GM06990 (cell line): Measurements from ENCODE around the gene CAMK2B.

Experiments used
- DNase-seq: peaks from one replicate; pipeline ENCODE4 v3.0.0-alpha.2; 2011; ENCODE audit not compliant: insufficient read length; ENCODE audit errors: extremely low read depth
- H3K27me3 ChIP-seq: replicated peaks from 2 replicates; pipeline ENCODE4 v1.6.0; 2011; ENCODE audit warnings: low read length; ENCODE audit not compliant: control insufficient read depth, insufficient read depth
- H3K36me3 ChIP-seq: 2 replicates; pipeline ENCODE4 v1.5.1; 2011; ENCODE audit warnings: low read length; ENCODE audit not compliant: control insufficient read depth, insufficient read depth
- H3K4me3 ChIP-seq: replicated peaks from 2 replicates; pipeline ENCODE4 v1.5.1; 2011; ENCODE audit warnings: low read depth, mild to moderate bottlenecking, control low read depth, low read length
- CTCF ChIP-seq: IDR thresholded peaks from 2 replicates; pipeline ENCODE4 v1.5.1; 2011; ENCODE audit warnings: low read length, control low read depth, mild to moderate bottlenecking, inconsistent platforms; ENCODE audit not compliant: insufficient read depth, poor library complexity, severe bottlenecking

The CAMK2B gene

GRCh38 chr7:44185729-44186128, 139.7 kb downstream of the CAMK2B start:
- TF ChIP-seq CTCF = no peak
- DNase-seq = no peak
- H3K4me3 ChIP-seq = no peak overlapping the region

GRCh38 chr7:44184873-44185446, 140.4 kb downstream of the CAMK2B start:
- Histone ChIP-seq H3K36me3 (no peaks in the 10 kb centered on the region), H3K27me3 (peaks cover 1% of the 10 kb centered on the region), H3K4me3 (no peak overlapping the region)
- no peak for DNase-seq
- no peak for TF ChIP-seq CTCF

More at GRCh38 chr7:44185729-44186128, 139.7 kb downstream of the CAMK2B start:
- Histone ChIP-seq H3K36me3 (no peaks in the 10 kb centered on the region), H3K27me3 (peaks cover 1% of the 10 kb centered on the region)

GRCh38 chr7:44184206-44184872, 141.1 kb downstream of the CAMK2B start:
- peaks cover 1% of the 10 kb centered on the region for H3K27me3 ChIP-seq
- no peak for DNase-seq
- H3K4me3 ChIP-seq = no peak overlapping the region
- H3K36me3 ChIP-seq = no peaks in the 10 kb centered on the region
- TF ChIP-seq CTCF = no peak

GRCh38 chr7:44183386-44183785, 142.0 kb downstream of the CAMK2B start:
- Histone ChIP-seq H3K4me3 (no peak overlapping the region), H3K27me3 (peaks cover 1% of the 10 kb centered on the region), H3K36me3 (no peaks in the 10 kb centered on the region)
- no peak for DNase-seq
- TF ChIP-seq CTCF = no peak

GRCh38 chr7:44182827-44183226, 142.6 kb downstream of the CAMK2B start:
- H3K27me3 ChIP-seq = peaks cover 1% of the 10 kb centered on the region
- DNase-seq = no peak
- TF ChIP-seq CTCF = no peak
- H3K4me3 ChIP-seq = no peak overlapping the region
- H3K36me3 ChIP-seq = no peaks in the 10 kb centered on the region

GRCh38 chr7:44180631-44181030, 144.8 kb downstream of the CAMK2B start:
- Histone ChIP-seq H3K36me3 (no peaks in the 10 kb centered on the region), H3K27me3 (peaks cover 1% of the 10 kb centered on the region), H3K4me3 (no peak overlapping the region)
- no peak for TF ChIP-seq CTCF
- no peak for DNase-seq
